Measurements from ENCODE around the gene F7. TPM values are rescaled to one million over a fixed set of nuclear protein-coding genes. Genes with fewer than 3 reads are reported as not detected.
"Not testable (repeated sequence)": the region's sequence is repeated elsewhere in the genome, so short reads cannot be mapped to it uniquely, and the experiment has no call there.

F7 gene
- total RNA-seq, 2 donors from 2014 or later, result not detected

DNA sequence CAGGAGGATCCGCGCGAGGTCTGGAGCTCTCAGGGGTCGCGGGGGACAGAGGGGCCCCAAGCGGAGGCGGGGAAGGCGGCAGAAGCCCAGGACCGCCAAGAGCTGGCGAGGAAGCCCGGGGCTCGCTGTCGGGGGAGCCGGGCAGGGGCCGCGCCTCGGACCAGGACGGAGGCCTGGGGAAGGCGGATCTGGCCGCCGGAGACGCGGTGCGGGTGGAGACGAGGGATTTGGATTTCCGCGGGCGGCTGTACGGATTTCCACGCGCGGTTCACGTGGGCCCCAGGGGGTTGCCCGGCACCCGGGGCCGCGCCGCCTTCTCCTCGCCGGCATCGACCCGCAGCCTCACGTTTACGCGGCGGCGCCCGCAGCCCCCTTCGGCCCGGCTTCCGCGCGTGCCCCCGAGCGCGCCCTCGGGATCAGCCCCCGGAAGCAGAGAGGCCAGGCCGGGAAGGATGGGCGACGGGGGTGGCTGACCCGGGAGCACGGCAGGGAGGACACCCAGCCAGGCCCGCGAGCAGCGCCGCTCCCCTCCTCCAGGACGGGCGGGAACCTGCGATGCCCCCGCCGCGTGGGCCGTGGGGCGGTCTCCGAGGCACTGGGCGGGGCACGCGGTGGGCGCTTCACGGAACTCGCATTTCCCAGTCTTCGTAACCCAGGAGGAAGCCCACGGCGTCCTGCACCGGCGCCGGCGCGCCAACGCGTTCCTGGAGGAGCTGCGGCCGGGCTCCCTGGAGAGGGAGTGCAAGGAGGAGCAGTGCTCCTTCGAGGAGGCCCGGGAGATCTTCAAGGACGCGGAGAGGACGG is 4.7 kb downstream of the F7 start:
- peaks cover 23% of the 10 kb centered on the region for H3K4me1 ChIP-seq
- H3K4me3 ChIP-seq, result peak overlapping the region in 1 of 2 donors; percentile 22
- ATAC-seq (peak; percentile 30), DNase-seq (peak in 2 of 4 donors; percentile 13 to 14)
- no peak overlapping the region for H3K27ac ChIP-seq
- 1 to 2% methylated on average over 33 to 67 of the region's 99 CpGs for WGBS, 2 donors
- no peak for TF ChIP-seq POLR2A (IDR thresholded peaks at IDR 0.05)
- TF ChIP-seq, protein P1, sequence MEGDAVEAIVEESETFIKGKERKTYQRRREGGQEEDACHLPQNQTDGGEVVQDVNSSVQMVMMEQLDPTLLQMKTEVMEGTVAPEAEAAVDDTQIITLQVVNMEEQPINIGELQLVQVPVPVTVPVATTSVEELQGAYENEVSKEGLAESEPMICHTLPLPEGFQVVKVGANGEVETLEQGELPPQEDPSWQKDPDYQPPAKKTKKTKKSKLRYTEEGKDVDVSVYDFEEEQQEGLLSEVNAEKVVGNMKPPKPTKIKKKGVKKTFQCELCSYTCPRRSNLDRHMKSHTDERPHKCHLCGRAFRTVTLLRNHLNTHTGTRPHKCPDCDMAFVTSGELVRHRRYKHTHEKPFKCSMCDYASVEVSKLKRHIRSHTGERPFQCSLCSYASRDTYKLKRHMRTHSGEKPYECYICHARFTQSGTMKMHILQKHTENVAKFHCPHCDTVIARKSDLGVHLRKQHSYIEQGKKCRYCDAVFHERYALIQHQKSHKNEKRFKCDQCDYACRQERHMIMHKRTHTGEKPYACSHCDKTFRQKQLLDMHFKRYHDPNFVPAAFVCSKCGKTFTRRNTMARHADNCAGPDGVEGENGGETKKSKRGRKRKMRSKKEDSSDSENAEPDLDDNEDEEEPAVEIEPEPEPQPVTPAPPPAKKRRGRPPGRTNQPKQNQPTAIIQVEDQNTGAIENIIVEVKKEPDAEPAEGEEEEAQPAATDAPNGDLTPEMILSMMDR (IDR thresholded peaks at IDR 0.05), result no peak
- peaks cover 0 to 18% of the 10 kb centered on the region in 2 donors for H3K27me3 ChIP-seq
- no peaks in the 10 kb centered on the region for H3K9me3 ChIP-seq
- H3K36me3 ChIP-seq (replicated peaks in 1 of 2; ENCODE audit: insufficient read depth in 1 of 2, low read depth in 2 of 2), result no peaks in the 10 kb centered on the region
- intact Hi-C loops (cut with DNase I), result no loop called here

DNA sequence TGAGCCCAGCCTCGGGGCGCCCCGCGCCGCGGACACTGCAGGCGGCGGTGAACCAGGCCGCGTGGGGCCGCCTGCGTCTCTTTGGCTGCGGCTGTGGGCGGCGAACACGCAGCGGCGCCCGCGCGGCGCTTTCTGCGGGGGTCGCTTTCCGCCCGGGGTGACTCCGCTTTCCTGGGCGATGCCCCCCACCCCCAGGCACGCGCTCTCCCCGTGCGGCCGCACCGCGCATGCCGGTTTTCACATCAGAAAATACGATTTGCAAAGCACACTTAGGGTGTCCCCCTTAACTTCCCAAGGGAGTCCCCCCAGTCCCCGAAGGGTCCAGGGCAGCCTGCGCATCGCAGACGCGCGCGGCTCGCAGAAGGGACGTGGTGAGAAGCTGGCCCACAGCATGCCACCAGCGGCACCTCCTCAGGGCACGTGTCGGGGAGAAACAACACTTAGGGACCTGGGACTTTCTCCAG is 5.3 kb downstream of the F7 start:
- H3K4me3 ChIP-seq, result no peak overlapping the region
- peaks cover 17% of the 10 kb centered on the region for H3K4me1 ChIP-seq
- ATAC-seq (peak; percentile 19), DNase-seq (peak in 2 of 4 donors; percentile 1 to 2)
- intact Hi-C loops (cut with DNase I), result no loop called here
- peaks cover 0 to 18% of the 10 kb centered on the region in 2 donors for H3K27me3 ChIP-seq
- no peaks in the 10 kb centered on the region for H3K36me3 ChIP-seq (replicated peaks in 1 of 2; ENCODE audit: insufficient read depth in 1 of 2, low read depth in 2 of 2)
- H3K9me3 ChIP-seq, result no peaks in the 10 kb centered on the region
- no peak for TF ChIP-seq POLR2A (IDR thresholded peaks at IDR 0.05)
- TF ChIP-seq, protein P1 (IDR thresholded peaks at IDR 0.05), result no peak
- H3K27ac ChIP-seq, result no peak overlapping the region
- WGBS, 2 donors, result 18 to 50% methylated on average over 2 to 49 of the region's 49 CpGs

DNA sequence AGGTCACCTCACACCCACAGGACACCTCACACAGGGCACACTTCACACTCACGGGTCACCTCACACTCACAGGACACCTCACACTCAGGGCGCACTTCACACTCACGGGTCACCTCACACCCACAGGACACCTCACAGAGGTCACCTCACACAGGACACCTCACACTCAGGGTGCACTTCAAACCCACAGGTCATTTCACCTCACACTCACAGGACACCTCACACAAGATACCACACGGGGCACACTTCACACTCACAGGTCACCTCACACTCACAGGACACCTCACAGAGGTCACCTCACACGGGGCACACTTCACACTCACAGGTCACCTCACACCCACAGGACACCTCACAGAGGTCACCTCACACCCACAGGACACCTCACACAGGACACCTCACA is 6.2 kb downstream of the F7 start:
- H3K9me3 ChIP-seq; H3K36me3 ChIP-seq (replicated peaks in 1 of 2; ENCODE audit: insufficient read depth in 1 of 2, low read depth in 2 of 2); ATAC-seq; H3K4me3 ChIP-seq; intact Hi-C loops (cut with DNase I); H3K27ac ChIP-seq: not testable (repeated sequence)
- DNase-seq, result peak in 2 of 4 donors; percentile 2 to 5
- H3K27me3 ChIP-seq, result peaks cover 0 to 18% of the 10 kb centered on the region in 2 donors
- peaks cover 16% of the 10 kb centered on the region for H3K4me1 ChIP-seq
- WGBS, 2 donors, result 78 to 86% methylated on average over 5 of the region's 5 CpGs

DNA sequence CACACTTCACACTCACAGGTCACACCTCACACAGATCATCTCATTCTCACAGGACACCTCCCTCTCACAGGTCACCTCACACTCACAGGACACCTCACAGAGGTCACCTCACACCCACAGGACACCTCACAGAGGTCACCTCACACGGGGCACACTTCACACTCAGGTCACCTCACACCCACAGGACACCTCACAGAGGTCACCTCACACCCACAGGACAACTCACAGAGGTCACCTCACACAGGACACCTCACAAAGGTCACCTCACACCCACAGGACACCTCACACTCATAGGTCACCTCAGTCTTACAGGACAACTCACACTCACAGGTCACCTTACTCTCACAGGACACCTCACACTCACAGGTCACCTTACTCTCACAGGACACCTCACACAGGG is 6.9 kb downstream of the F7 start:
- H3K36me3 ChIP-seq (replicated peaks in 1 of 2; ENCODE audit: insufficient read depth in 1 of 2, low read depth in 2 of 2); intact Hi-C loops (cut with DNase I); H3K9me3 ChIP-seq; DNase-seq; ATAC-seq; H3K27ac ChIP-seq; H3K4me3 ChIP-seq: not testable (repeated sequence)
- 50 to 53% methylated on average over 1 of the region's 1 CpG for WGBS, 2 donors
- H3K4me1 ChIP-seq, result peaks cover 16% of the 10 kb centered on the region
- peaks cover 0 to 18% of the 10 kb centered on the region in 2 donors for H3K27me3 ChIP-seq

DNA sequence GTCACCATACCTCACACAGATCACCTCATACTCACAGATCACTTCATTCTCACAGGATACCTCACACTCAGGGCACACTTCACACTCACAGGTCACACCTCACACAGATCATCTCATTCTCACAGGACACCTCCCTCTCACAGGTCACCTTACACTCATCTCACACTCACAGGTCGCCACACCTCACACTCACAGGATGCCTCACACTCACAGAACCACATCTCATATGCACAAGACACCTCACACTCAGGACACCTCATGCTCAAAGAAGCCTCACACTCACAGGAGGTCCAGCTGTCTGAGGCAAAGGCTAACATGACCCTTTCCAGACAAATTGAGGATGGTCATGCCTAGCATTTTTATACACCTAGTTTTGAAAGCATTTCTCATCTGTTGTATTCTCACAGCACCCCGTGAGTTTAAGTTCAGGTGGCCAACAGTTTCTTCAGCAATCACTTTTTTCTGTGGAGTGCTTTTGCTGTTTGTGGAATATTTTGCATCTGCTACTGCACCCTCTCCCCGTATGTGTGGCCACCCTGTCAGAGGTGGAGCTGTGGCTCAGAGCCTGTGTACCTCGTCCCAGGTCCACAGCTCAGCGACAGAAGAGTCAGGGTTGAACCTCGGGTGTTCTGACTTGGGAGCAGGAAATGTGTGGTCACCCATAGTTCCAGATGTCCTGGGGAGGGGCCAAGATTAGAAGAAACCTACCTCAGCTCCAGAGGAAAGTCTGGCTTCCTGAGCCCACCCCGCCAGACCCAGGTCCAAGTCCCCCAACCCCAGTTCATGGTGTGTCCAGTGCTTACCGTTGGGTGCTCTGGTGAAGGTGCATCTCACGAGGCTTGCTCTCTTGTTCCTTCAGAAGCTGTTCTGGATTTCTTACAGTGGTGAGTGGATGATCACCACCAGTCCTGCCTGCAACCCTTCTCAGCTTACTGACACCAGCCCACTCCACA is 7.6 kb downstream of the F7 start:
- Histone ChIP-seq H3K27ac (no peak overlapping the region), H3K9me3 (no peaks in the 10 kb centered on the region), H3K4me1 (peaks cover 16% of the 10 kb centered on the region), H3K27me3 (peaks cover 0 to 18% of the 10 kb centered on the region in 2 donors), H3K4me3 (no peak overlapping the region), H3K36me3 (replicated peaks in 1 of 2; ENCODE audit: insufficient read depth in 1 of 2, low read depth in 2 of 2) (no peaks in the 10 kb centered on the region)
- ATAC-seq, result no peak
- DNase-seq, result peak in 1 of 4 donors; percentile 1
- WGBS, 2 donors, result 45 to 46% methylated on average over 7 to 9 of the region's 9 CpGs
- TF ChIP-seq POLR2A (IDR thresholded peaks at IDR 0.05), result no peak
- TF ChIP-seq, protein P1 (IDR thresholded peaks at IDR 0.05), result no peak
- intact Hi-C loops (cut with DNase I), result no loop called here

All from body of pancreas (tissue), 4 donors.